HG03196 (cell line): ENCODE data around the gene BOC.

ENCODE experiments used
- ATAC-seq: cut with Tn5 transposase; IDR thresholded peaks from one replicate; pipeline ENCODE4 v1.9.1; 2021; ENCODE audit not compliant: unreplicated experiment

BOC gene

DNA sequence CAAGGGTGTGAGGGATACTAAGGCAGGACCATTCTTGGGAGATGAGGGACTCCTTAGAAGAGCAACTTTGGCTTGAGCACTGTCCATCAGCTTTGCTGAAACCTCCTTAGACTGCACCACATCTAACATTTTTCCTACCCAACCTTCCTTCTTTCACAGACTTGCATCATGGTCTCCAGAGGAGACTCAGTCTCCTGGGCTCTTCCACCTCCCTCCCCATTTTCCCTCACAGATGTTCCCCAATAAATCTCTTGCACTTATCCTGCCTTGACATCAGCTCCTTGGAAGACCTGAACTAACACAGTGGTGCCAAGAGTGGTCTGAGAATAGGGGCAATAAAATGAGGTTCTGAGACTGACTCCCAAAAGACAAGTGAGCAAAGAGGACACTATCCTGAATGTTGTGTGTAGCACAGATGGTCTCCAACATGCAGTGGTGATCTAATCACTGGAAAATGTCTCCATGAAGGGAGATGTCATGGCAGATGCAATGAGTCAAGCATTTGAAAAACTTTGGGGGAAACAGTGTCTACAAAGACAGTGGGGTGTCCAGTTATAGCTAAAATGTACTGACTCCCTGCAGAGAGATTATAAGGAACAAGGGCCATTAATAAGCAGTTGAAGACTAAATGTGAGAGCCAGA, 26.0 kb upstream of the BOC start:
- ATAC-seq = no peak

DNA sequence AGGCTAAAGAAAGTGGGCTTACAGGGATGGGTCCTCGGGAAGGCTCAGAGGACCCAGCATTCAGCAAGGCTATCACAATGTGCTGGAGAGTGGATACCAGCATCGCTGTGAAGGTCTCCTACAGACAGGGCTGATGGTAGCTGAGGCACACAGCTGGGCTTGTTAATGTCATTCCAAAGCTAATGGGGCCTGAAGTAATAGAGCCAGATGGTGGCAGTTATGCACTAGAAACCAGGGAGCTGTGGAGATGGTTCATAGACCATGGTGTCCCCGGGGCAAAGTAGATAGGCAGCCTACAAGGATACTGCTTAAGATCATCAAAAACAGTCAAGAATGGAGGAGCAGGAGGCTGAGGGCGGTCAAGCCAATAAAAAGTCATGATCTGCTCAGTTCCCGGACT, 24.8 kb upstream of the BOC start:
- no peak for ATAC-seq

DNA sequence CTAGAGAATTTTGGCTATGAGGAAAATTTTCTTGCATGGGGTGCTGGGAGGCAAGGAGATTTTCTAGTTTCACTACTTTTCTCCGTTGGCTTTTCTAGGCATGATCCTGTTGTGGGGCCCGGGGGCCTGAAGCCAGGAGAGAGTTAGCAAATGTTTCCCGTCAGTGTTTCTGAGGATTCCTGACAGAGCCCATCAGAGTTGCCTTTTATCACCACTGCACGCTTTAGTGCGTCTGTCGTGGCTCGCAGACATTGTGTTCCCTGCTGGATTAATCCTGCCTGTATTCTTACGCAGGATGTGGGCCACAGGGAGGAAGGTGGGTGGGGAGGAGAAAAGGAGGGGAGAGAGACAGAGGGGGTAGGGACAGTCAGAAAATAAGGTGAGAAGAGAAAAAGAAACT, 18.1 kb upstream of the BOC start:
- no peak for ATAC-seq

DNA sequence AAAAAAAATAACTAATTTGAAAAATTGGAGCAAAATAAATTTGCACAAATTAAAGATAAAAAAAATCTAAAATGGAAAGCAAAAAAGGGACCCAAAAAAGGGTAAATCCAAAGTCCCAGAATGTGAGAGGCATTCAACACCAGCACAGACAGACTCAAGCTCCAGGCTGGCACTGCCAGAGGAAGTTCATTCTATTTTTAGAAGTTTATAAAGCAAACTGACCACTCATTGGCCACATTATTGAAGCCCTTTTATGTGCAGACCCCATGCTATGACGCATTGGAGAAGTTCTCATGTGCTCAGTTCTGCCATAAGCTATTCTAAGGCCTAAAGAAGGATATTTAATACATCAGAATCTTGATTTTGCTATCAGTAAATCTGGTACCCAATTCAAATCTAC, 17.6 kb upstream of the BOC start:
- ATAC-seq = no peak

DNA sequence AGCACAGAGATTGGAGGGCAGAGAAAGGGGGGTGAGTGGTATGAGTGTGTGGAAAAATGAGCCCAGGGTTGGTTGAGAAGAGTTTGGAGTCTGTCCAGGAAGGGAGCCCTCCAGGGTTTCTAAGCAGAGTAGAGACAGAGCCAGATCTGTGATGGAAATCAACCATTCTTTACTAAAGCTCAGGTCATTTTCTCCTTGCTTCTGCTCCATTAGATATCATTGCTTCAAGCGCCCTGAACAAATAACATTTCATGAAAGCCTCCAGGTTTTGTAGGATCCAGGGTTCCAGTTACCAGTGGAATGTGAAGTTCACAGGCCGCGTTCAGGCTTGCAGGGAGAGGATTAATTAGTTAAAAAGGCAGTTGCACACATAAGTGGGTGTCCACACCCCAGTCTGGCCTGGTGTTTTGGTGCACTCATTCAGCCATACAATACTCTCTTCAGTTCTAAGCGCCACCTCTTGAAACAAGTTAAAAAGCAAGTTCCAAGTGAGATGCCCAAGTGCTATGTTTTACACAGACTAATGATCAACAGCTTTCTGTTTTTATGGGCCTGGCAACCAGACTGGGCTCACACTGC, 16.4 kb upstream of the BOC start:
- no peak for ATAC-seq

DNA sequence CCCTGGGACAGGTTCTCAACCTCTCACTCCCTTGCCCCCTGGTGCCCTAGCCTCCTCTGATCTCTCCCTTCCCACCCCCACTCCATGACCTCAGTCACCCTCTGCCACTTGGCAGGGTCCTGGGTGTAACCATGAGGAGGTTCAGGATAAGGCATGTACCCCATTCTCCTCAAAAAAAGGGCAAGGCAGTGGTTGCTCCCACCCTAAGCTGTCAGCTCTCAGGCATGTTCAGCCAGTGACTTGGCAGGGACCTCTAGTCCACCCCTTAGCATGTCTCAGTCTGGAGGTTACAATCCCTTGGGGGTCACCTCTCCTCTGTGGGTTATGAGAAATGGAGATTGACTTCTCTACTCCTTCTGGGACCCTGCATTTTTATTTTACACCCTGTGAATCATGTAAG, 11.0 kb upstream of the BOC start:
- no peak for ATAC-seq

DNA sequence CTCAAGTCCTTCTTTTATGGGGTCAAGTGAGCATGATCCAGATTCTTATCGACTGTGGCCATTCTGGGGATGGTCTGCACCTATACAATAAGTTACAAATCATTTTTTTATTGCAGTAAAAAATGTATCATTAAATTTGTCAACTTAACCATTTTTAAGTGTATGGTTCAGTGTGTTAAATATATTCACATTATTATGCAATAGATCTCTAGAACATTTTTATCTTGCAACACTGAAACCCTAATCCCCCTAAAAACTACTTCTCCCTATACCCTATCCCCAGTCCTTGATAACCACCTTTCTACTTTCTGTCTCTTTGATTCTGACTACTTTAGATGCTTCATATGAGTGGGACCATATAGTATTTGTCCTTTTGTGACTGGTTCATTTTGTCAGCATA, 10.4 kb upstream of the BOC start:
- ATAC-seq = no peak

DNA sequence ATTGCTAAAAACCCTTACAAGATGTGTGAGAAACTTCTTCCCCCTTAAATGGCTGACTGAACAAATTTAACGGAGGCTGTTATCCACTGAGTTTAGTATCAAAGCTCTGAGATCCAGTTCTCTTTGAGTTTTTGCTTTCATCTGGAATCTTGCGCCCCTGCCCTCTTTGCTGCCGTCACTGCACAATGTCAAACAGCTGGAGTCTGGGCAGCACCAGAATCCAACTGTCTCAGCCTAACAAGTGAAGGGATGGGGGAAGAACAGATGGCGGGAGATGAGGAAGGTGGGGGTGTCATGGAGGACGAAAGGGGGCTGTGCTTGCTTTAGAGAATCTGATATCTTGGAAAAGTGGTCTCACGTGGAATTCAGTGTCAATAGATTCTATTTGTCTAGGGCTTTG, 7.0 kb upstream of the BOC start:
- no peak for ATAC-seq

DNA sequence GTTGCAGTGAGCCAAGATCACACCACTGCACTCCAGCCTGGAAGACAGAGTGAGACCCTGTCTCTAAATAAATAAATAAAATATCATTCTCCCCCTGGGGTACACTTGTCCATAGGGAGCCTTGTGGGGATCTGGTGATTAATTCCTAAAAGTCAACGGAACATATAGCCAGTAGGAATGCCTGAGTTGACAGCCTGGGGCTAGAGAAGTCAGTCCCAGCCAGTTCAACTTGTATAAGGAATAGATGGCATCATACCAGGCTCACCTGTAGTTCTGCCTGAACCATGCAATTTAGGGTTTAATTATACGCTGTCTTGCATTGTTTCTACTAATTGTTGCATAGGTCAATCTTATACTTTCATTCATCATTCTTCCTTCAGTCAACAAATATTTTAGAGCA, 5.9 kb upstream of the BOC start:
- no peak for ATAC-seq

DNA sequence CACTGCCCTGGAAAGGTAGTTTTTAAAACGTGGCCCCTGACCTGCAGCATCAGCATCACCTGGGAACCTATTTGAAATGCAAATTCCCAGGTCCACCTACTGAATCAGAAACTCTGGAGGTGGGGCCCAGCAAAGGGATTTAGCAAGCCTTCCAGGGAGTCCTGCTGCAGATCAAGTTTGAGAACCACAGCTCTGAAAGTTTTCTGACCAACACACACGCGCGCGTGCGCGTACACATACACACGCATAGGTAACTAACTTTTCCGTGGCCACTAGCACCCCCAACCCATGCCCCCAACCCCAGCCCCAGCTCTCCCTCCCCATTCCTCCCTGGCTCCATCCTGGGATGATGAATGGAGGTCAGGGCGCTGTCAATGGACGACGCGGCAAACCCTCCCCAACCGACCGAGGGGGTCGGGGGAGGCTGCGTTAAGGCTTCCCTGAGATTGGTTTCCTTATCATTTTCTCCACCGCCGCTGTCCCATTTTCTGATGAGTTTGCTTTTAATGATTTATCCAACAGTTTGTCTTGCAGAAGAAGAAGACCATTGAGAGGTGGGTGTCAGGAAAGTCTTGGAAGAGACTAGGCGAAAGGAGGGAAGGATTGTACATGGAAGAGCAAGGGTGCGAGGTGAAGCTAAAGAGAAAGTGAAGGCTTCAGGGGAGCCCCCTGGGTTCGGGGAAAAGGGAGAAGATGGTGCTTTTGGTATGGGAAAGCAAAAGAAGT, 590 bp upstream of the BOC start:
- ATAC-seq = no peak

DNA sequence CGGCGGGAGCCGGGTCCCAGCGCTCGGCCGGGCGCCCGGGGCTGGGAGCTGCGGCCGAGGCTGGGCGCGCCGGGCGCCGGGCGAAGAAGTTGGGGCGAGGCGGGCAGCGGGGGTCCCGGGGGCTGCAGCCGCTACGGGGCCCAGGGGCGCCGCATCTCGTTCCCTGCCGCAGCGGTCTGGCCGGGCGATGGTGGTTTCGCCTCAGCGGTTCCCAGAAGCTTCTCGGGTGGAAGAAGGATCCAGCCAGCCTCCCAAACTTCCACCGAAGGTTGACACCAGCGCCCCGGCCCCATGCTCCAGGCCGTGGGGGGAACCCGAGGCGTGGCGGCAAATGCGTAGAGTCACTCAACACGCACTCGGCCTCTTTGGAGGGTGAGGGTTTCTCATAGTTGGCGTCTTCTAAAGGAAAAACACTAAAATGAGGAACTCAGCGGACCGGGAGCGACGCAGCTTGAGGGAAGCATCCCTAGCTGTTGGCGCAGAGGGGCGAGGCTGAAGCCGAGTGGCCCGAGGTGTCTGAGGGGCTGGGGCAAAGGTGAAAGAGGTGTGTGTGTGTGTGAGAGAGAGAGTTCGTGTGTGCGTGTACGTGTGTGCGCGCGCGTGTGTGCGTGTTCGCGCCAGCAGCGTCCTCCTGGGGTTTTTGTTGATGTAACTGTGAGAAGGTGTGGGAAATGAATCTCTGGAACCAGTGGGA, 940 bp downstream of the BOC start:
- ATAC-seq = no peak

DNA sequence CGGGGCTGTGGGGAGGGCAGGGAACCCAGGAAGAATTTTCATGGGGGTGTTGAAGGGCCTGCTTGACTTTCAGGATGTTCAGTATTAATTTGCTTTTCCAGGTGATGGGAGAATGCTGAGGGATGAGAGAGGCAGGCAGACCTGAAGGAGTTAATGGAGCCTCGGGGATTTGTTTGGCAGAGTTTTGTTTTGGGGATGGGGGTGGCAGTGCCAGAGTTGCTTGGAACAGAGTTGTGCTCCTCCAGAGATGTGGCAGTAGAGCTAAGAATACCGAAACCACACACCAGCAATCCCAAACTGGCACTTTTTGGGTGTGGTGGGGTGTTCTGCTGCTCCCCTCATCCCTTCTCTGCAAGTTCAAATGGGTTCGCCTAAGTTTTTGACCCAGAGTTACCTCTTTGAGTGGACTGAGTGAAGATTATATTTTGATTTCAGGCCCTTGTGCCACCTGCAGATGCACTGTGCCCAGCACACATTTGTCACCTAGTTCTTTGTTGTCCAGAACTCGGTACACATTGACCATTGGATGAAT, 1.6 kb downstream of the BOC start:
- ATAC-seq = no peak

DNA sequence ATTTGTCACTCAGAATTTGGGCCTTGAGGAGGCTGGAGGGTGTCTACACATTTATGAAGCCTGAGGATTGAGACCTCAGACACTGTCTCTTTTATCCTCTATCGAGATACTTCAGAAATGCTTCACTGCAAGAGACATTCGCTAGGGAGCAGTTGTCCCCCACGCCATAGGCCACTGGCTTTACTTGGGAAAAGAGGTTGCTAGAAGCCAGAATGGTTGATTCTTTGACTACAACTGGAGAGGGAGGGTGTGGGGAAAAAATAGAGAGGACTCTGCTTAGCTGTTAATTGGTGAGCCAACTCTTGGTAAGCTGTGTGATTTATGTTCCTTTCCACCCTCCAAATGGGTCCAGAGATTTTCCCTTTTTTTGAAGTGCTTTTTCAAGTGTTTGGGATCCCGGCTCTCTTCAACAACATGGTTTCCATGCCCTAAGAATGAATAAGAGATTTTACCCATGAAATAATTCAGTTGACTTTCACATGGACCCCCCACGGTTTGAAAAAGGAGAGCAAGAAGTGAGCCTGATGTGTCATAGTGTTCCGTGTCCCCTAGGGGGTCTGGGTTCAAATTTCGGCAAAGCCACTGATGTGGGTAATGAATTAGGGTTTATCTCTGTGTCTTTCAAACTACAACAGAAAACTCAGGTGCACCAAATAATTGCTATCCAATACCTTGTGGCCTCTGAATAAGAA, 2.7 kb downstream of the BOC start:
- ATAC-seq = no peak

DNA sequence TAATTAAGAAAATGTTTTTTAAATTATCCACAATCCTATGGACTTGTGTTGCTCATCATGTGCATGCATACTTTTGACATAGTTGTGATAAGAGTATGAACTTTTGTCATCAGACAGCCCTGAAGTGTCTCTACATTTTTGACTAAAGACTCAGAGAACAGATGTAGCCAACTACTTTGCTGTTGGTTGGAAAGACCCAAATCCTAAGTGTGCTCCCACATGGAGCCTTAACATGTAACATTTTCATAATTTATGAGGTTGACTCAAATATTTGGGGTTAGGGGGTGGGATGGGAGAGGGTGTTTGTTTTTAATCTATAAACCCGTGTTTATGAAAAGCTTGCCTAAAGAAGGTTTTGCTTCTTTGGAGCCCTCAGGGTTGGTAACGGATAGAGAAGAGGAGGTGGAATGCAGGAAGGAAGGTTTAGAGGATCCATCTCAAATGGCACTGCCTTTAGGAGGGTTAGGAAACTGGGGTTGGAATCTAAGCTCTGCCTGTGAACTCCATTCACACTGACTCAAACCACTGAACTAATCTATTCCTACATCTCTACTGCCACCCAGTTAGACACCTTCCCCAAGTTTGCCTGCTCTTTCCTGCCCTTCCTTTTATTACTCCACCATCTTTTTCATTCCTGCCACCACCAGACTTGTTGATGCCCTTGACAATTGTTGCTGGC, 3.7 kb downstream of the BOC start:
- ATAC-seq = no peak

DNA sequence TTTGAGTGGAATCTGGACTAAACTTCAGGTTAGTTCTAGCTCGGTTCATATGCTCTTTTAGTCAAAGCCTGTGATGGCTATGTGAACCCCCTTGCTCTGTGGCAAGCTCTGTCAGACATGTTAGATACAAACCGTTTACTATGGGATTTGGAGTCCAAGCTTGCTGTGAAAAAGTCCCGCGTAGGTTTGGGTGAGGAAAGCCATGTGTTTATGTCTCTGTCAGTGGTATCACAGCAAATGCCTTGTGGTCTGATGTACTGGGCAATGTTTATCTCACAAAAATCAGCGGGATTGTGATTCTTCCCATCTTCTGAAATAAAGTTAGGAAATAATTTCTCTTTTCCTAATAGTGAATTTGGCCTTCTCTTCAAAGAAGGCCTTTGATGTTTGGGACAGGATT, 5.0 kb downstream of the BOC start:
- ATAC-seq = no peak

DNA sequence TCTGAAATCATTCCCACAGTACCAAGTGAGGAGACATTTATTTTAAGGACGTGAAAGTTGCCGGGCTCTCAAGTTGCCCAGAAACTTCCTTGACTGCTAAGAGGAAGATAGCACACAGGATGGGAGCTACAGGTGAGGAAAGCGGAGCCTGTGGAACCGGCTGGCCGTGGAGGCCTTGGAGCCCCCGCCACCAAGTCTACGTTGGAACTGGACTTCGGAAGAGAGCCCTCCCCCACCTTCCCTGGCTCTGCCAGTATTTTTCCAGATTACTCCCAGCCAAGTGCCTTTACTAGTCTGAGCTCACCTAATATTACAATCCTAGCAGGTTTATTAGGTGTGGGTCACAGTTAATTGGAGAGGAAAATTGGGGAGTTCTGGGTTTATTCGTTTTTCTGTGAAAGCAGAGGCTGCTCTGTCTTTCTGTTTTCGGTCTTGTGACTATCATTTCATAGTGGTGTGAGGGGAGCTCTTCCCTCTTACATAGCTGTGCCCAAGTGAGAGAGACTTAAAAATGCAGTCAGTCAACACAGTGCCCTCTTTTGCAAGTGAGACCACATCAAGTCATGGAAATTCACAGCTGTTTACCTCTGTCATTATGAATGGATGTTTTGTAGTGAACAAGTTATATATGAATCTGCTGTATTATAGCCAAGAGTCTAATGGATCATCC, 6.8 kb downstream of the BOC start:
- no peak for ATAC-seq

DNA sequence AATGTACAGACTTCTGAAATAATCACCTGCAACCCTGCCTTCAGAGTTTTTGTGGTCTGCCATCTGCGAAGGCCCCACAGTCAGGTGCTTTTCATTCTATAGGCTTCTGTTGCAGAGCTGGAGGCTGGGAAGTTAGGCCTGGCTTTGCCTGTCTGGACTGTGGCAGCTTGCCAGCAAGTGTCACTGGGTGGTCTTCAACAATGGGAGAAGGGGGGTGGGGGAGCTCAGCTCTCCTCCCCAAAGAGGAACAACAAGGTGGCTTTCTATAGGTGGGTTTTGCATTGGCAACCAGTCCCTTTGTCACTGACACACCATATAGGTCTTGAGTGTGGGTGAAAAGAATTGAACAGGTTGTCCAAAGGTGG, 7.3 kb downstream of the BOC start:
- ATAC-seq = no peak

DNA sequence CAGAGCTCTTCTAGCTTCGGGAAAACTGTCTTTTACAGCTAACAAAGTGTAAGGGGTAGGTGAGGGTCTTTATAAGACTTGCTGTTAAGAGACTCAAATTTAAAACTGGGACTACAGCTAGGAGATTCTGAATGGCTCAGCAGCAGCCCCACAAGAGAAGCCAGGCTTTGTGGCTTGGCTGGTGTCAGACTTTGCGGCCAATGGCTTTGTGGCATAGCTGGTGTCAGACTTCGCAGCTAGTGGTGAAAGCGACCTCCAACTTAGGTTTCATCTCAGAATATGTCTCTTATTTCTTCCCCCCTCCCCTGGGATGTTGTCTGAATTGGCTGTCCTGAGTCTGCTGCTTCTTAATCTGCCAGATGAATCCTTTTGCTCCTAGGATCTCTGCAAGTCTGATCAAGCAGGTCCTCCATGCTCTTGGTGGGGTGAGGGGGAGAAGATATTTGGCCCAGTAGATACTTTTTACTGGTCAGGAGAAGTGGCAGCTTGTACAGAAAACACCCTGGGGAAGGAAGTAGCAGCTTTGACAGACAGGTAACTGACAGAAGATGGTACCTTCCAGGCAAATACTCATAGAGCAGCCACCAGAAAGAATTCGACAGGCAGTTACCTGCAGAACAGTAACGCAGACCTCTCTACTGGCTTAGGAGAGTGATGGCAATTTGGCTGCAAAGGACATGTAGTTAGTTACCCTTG, 8.4 kb downstream of the BOC start:
- ATAC-seq = no peak

DNA sequence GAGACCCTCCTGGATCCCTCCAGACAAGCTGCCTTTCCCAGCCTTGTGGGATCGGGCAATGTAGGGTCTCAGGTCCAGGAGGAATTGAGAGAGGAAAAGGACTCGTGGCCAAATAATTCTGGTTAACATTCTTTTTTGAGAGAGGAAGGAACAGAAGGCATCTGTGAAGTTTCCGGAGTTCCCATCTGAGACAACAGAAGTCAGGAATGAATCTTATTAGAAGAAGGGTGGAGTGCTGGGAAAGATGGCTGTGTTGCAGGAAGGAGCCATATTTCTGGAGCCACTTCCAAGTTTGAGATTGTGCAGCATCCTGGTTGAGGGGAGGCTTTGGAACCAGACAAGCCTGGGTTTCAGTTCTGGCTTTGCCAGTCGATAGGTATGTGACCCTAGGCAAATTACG, 9.4 kb downstream of the BOC start:
- ATAC-seq = no peak
